Stomach (tissue), 9 donors: ENCODE measurements around the gene POLR3A. TPM values are rescaled to one million over a fixed set of nuclear protein-coding genes. Genes with fewer than 3 reads are reported as not detected.

Experiments used
- DNase-seq, 2 donors: peaks; one replicate each; pipeline versions ENCODE4 v3.0.0 to v3.0.0-alpha.2; 2013 to 2019
- H3K27ac ChIP-seq, 5 donors: fragments of 200-600 bp in 4 of 5; sonication (generic) in 4 of 5; one replicate each; pipeline ENCODE4 v1.5.1; 2013 to 2019; ENCODE audit warnings: mild to moderate bottlenecking in 1 of 5, moderate library complexity in 1 of 5
- H3K27me3 ChIP-seq, 3 donors: fragments of 200-600 bp; sonication (generic); one replicate each; pipeline ENCODE4 v1.5.1; 2017 to 2019; ENCODE audit warnings: mixed run types in 1 of 3
- H3K36me3 ChIP-seq, 4 donors: fragments of 200-600 bp; sonication (generic); 1 replicate in 3 of 4; 2 replicates in 1 of 4; pipeline ENCODE4 v1.5.1; 2016 to 2019
- H3K4me1 ChIP-seq, 4 donors: fragments of 200-600 bp; sonication (generic); one replicate each; pipeline ENCODE4 v1.5.1; 2016 to 2019
- H3K4me3 ChIP-seq, 4 donors: fragments of 200-600 bp; sonication (generic) in 3 of 4; one replicate each; pipeline ENCODE4 v1.5.1; 2016 to 2019; ENCODE audit warnings: mild to moderate bottlenecking in 1 of 4
- H3K9me3 ChIP-seq, 4 donors: fragments of 200-600 bp; sonication (generic); one replicate each; pipeline ENCODE4 v1.5.1; 2016 to 2019
- EP300 ChIP-seq: sonication (generic); formaldehyde crosslinking; IDR thresholded peaks from one replicate; pipeline ENCODE4 v1.6.1; 2017; ENCODE audit warnings: antibody characterized with exemption
- POLR2A ChIP-seq, 4 donors: fragments of 450-650 bp; IDR thresholded peaks; one replicate each; pipeline ENCODE4 v1.6.1; 2016; ENCODE audit warnings: antibody characterized with exemption in 4 of 4, control low read depth in 2 of 4, mild to moderate bottlenecking in 1 of 4, moderate library complexity in 1 of 4
- POLR2AphosphoS5 ChIP-seq, 3 donors: sonication (generic); formaldehyde crosslinking; IDR thresholded peaks; one replicate each; pipeline ENCODE4 v1.6.1; 2016; ENCODE audit warnings: antibody characterized with exemption in 3 of 3
- WGBS, 5 donors: extraction: QIAGEN DNeasy Blood & Tissue Kit in 3 of 5; methylation state at CpG; one replicate each; pipeline versions ENCODE4 v1.1.5 to v1.1.7; 2013 to 2018; 5-methylcytosine and 5-hydroxymethylcytosine counted together
- intact Hi-C: fragments of 100-400 bp; cut with DNase I; formaldehyde crosslinking; loops from one replicate; pipeline ENCODE4 v1.15.1; 2023; ENCODE audit warnings: low total_unique reads
- polyA plus RNA-seq, 3 donors: library from polyadenylated mRNA; stranded (reverse); fragments of 200-250 nt; gene quantifications; one replicate each; pipeline ENCODE4 v1.2.3, GENCODE V29; 2013
- total RNA-seq, 5 donors: library from RNA; depleted of rRNA; stranded (reverse); fragments of >200 nt; gene quantifications; one replicate each; pipeline versions ENCODE4 v1.1.0 to v1.2.3, GENCODE V29; 2014 to 2016
- TF ChIP-seq, protein P1 (sequence below), 7 experiments: fragments of 450-650 bp in 4 of 7; fragments of 200-600 bp in 3 of 7; sonication (generic) in 3 of 7; IDR thresholded peaks; one replicate each; pipeline ENCODE4 v1.5.1; 2016 to 2019; ENCODE audit warnings: antibody characterized with exemption in 7 of 7, control low read depth in 2 of 7, mild to moderate bottlenecking in 1 of 7
- donor health status: healthy with polysubstance abuse.
- donor health status: Bipolar disorder and iron deficiency.
- donor health status: healthy.

The POLR3A gene
- total and polyA plus RNA-seq, 8 donors: 2.1 to 25.8 (median 8.9) TPM

DNA sequence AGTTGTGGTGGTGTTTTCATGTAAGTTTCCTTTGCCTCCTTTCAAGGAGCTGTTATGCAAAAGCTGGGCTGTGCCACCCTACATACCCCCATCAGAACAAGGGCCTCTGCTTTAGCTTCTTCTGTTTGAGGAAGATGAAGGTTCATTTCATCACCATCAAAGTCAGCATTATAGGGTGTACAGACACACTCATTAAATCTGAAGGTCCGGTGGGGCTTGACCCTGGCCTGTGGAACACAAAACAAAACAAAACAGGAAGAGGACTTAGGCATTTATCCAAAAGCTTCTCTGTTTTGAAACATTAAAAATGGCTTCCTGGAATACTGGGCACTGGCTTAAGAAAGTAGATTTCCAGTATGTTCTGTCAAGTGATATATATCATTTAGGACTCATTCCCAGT lies 15.8 kb downstream of the POLR3A start:
- WGBS, 5 donors: 58 to 88% (median 78%) methylated on average over 1 of the region's 1 CpG
- Histone ChIP-seq H3K27ac (no peak overlapping the region), H3K27me3 (no peaks in the 10 kb centered on the region), H3K9me3 (no peaks in the 10 kb centered on the region), H3K4me1 (no peaks in the 10 kb centered on the region), H3K36me3 (peaks cover 74 to 100% (median 100%) of the 10 kb centered on the region in 4 donors), H3K4me3 (no peak overlapping the region)
- TF ChIP-seq EP300: no peak
- TF ChIP-seq POLR2A (IDR thresholded peaks at IDR 0.05): no peak
- TF ChIP-seq, protein P1, sequence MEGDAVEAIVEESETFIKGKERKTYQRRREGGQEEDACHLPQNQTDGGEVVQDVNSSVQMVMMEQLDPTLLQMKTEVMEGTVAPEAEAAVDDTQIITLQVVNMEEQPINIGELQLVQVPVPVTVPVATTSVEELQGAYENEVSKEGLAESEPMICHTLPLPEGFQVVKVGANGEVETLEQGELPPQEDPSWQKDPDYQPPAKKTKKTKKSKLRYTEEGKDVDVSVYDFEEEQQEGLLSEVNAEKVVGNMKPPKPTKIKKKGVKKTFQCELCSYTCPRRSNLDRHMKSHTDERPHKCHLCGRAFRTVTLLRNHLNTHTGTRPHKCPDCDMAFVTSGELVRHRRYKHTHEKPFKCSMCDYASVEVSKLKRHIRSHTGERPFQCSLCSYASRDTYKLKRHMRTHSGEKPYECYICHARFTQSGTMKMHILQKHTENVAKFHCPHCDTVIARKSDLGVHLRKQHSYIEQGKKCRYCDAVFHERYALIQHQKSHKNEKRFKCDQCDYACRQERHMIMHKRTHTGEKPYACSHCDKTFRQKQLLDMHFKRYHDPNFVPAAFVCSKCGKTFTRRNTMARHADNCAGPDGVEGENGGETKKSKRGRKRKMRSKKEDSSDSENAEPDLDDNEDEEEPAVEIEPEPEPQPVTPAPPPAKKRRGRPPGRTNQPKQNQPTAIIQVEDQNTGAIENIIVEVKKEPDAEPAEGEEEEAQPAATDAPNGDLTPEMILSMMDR (IDR thresholded peaks at IDR 0.05): no peak
- no peak for TF ChIP-seq POLR2AphosphoS5 (IDR thresholded peaks at IDR 0.05)
- no peak for DNase-seq
- intact Hi-C loops: no loop called here

DNA sequence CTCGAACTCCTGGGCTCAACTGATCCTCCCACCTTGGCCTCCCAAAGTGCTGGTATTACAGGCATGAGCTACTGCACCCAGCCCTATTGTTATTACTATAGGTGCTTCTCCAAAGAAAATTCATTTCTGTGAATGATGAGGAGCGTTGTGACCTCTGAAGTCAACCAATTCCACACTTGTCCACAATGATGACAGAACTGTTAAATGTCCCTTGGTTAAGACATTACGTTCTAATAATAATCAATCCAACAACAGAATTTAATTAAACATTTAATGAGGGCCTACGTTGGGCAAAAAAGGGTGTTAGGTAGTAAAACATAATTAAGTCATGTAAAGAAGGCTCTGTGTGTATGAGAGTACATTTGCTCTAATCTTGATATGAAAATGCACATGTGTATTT lies 18.2 kb downstream of the POLR3A start:
- Histone ChIP-seq H3K4me3 (no peak overlapping the region), H3K27me3 (no peaks in the 10 kb centered on the region), H3K9me3 (no peaks in the 10 kb centered on the region), H3K4me1 (no peaks in the 10 kb centered on the region), H3K27ac (no peak overlapping the region), H3K36me3 (peaks cover 69 to 100% (median 99%) of the 10 kb centered on the region in 4 donors)
- DNase-seq: no peak
- TF ChIP-seq POLR2AphosphoS5 (IDR thresholded peaks at IDR 0.05): no peak
- TF ChIP-seq, protein P1 (IDR thresholded peaks at IDR 0.05): no peak
- no peak for TF ChIP-seq POLR2A (IDR thresholded peaks at IDR 0.05)
- TF ChIP-seq EP300: no peak
- 90 to 97% (median 94%) methylated on average over 4 of the region's 4 CpGs for WGBS, 5 donors
- intact Hi-C loops: no loop called here

DNA sequence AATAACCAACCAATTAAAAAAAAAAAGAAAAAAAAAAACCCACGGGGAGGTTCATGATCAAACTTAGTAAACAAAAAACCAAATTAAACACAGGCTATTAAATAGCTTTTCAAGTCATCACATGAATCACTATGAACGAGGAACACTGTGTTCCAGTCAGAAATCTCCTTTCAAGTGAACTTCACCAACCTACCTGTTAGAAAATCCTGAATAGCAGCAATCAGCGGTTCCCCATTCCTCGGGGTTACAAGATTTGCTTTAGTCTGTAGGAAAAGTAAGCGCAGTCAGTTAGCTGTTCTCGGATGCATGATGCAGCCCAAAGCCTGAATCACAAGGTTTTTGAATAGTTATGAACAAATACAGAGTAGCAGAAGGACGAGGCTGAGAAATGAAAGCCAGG lies 19.0 kb downstream of the POLR3A start:
- DNase-seq: no peak
- no peak overlapping the region for H3K27ac ChIP-seq
- H3K4me1 ChIP-seq: no peaks in the 10 kb centered on the region
- peaks cover 69 to 100% (median 99%) of the 10 kb centered on the region in 4 donors for H3K36me3 ChIP-seq
- intact Hi-C loops: no loop called here
- H3K9me3 ChIP-seq: no peaks in the 10 kb centered on the region
- H3K27me3 ChIP-seq: no peaks in the 10 kb centered on the region
- 75 to 79% (median 78%) methylated on average over 7 of the region's 7 CpGs for WGBS, 5 donors
- H3K4me3 ChIP-seq: no peak overlapping the region
- TF ChIP-seq EP300 (no peak), POLR2AphosphoS5 (IDR thresholded peaks at IDR 0.05) (no peak), POLR2A (IDR thresholded peaks at IDR 0.05) (no peak)
- TF ChIP-seq, protein P1 (IDR thresholded peaks at IDR 0.05): no peak

DNA sequence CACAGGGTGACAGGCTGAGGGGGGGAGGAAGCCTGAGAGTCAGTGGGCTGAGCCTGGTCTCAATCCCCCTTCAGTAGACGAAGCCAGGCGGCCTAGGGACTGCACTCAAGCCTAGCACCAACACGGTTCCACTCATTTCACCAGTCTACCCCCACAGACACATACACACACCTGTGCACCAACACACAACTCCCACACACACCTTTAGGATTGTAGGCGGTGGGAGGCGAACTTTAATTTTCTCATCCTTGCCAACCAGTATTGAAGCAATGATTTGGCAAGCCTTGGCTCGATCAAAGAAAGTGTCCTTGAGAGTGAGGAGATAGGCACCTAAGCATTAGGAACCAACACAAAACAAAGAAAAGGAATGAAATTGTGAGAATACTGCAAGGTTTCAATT lies 19.7 kb downstream of the POLR3A start:
- no peak overlapping the region for H3K27ac ChIP-seq
- intact Hi-C loops: no loop called here
- 89 to 97% (median 95%) methylated on average over 6 of the region's 6 CpGs for WGBS, 5 donors

More for the DNA sequence above, 19.7 kb downstream of the POLR3A start:
- no peaks in the 10 kb centered on the region for H3K27me3 ChIP-seq
- H3K4me3 ChIP-seq: no peak overlapping the region
- peaks cover 69 to 100% (median 99%) of the 10 kb centered on the region in 4 donors for H3K36me3 ChIP-seq
- DNase-seq: no peak
- H3K4me1 ChIP-seq: no peaks in the 10 kb centered on the region
- TF ChIP-seq POLR2A (IDR thresholded peaks at IDR 0.05): no peak
- TF ChIP-seq EP300: no peak
- TF ChIP-seq, protein P1 (IDR thresholded peaks at IDR 0.05): no peak
- TF ChIP-seq POLR2AphosphoS5 (IDR thresholded peaks at IDR 0.05): no peak
- no peaks in the 10 kb centered on the region for H3K9me3 ChIP-seq
